Gastrocnemius medialis (tissue), 4 donors: ENCODE results near the gene KIF1A. TPM values are rescaled to one million over a fixed set of nuclear protein-coding genes. Genes with fewer than 3 reads are reported as not detected.
"Not testable (repeated sequence)": the region's sequence is repeated elsewhere in the genome, so short reads cannot be mapped to it uniquely, and the experiment has no call there.

Experiments
- ATAC-seq, 2 donors: fragments of 150-250 bp; one replicate each; pipeline ENCODE4 v1.9.1; 2016
- DNase-seq, 2 donors: peaks; one replicate each; pipeline ENCODE4 v3.0.0-alpha.2; 2019
- H3K27ac ChIP-seq, 4 donors: fragments of 200-600 bp; sonication (generic); 1 replicate in 1 of 4; 2 replicates in 3 of 4; pipeline ENCODE4 v1.5.1; 2016 to 2018; ENCODE audit warnings: mild to moderate bottlenecking in 2 of 4, moderate library complexity in 1 of 4
- H3K27me3 ChIP-seq, 3 donors: fragments of 200-600 bp; sonication (generic) in 2 of 3; 1 replicate in 1 of 3; 2 replicates in 2 of 3; pipeline versions ENCODE4 v1.5.1 to v1.6.0; 2016 to 2019; ENCODE audit warnings: mild to moderate bottlenecking in 1 of 3, moderate library complexity in 1 of 3
- H3K36me3 ChIP-seq, 2 donors: fragments of 200-600 bp; sonication (generic) in 1 of 2; one replicate each; pipeline ENCODE4 v1.5.1; 2017 to 2018
- H3K4me1 ChIP-seq, 2 donors: fragments of 200-600 bp; sonication (generic) in 1 of 2; one replicate each; pipeline ENCODE4 v1.5.1; 2016 to 2017; ENCODE audit warnings: mild to moderate bottlenecking in 2 of 2
- H3K4me3 ChIP-seq, 4 donors: fragments of 200-600 bp; sonication (generic) in 3 of 4; 1 replicate in 1 of 4; 2 replicates in 3 of 4; pipeline ENCODE4 v1.5.1; 2016 to 2019; ENCODE audit warnings: mild to moderate bottlenecking in 2 of 4
- H3K9me3 ChIP-seq, 3 donors: fragments of 200-600 bp; sonication (generic) in 2 of 3; 1 replicate in 1 of 3; 2 replicates in 2 of 3; pipeline ENCODE4 v1.5.1; 2016 to 2019
- POLR2A ChIP-seq, 2 donors: fragments of 450-650 bp; IDR thresholded peaks; one replicate each; pipeline ENCODE4 v1.6.1; 2017; ENCODE audit warnings: antibody characterized with exemption in 2 of 2, mild to moderate bottlenecking in 2 of 2, moderate library complexity in 2 of 2
- in situ Hi-C, 4 donors: fragments of 200-750 bp; cut with MboI; loops; one replicate each; pipeline versions ENCODE4 v1.15.0 to v1.8.0; 2017; ENCODE audit warnings: low sequenced_read_pairs in 4 of 4
- intact Hi-C: fragments of 100-400 bp; cut with DNase I; formaldehyde crosslinking; loops from one replicate; pipeline ENCODE4 v1.15.1; 2023; ENCODE audit warnings: low total_unique reads
- total RNA-seq, 4 donors: library from RNA; depleted of rRNA; stranded (reverse); fragments of >200 nt; gene quantifications; one replicate each; pipeline versions ENCODE4 v1.1.0 to v1.2.3, GENCODE V29; 2016
- TF ChIP-seq, protein P1 (sequence below), 5 experiments: fragments of 450-650 bp in 3 of 5; fragments of 200-600 bp in 2 of 5; sonication (generic) in 2 of 5; IDR thresholded peaks in 4 of 5; conservative IDR thresholded peaks in 1 of 5; 1 replicate in 4 of 5; 2 replicates in 1 of 5; pipeline ENCODE4 v1.5.1; 2016 to 2019; ENCODE audit warnings: antibody characterized with exemption in 5 of 5, mild to moderate bottlenecking in 3 of 5, moderate library complexity in 3 of 5

KIF1A gene
- total RNA-seq, 4 donors from 2014 or later: 0.05 to 0.33 (median 0.09) TPM; not detected in 1

DNA sequence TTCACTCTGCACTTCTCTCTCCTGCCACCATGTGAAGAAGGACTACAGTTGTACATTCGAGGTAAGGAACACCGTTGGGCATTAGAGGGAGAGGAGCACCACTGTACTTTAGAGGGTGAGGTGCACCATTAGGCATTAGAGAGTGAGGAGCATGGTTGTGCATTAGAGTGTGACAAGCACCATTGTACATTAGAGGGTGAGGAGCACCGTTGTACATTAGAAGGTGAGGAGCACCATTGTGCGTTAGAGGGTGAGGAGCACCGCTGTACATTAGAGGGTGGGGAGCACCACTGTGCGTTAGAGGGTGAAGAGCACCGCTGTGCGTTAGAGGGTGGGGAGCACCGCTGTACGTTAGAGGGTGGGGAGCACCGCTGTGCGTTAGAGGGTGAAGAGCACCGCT, 27.8 kb upstream of the KIF1A start:
- in situ Hi-C loops: no loop called here
- intact Hi-C loops: no loop called here

DNA sequence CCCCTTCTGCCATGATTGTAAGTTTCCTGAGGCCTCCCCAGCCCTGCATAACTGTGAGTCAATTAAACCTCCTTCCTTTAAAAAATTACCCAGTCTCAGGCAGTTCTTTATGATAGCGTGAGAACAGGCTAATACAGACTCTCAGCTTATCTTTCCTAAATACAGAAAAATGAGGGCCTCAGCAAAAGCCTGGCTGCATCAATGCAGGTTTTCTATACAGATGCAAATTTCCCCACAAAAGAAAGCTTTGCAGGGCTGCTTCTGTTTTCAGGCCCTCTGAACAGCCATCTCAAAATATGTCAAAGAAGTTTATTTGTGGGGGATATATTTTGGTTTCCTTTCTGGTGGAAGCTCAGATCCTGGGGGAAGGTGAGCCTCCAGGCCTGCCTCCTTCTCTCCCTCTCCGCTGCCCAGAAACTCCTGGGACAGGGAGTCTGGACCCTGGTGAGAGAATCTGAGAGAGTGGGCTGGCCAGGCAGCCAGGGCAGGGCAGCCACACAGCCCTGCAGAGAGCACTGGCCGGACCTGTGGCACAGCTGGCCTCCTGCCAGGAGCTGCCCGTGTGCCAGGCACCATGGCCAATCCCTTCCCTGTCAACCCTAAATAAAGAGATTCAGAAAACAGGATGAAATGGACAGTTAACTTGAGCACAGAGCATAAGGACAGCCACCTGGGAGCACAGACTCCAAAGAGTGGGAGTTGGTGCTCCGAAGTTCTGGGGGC, 27.0 kb upstream of the KIF1A start:
- DNase-seq: no peak
- intact Hi-C loops: no loop called here
- H3K36me3 ChIP-seq: no peaks in the 10 kb centered on the region
- no peak overlapping the region for H3K4me3 ChIP-seq
- H3K4me1 ChIP-seq: no peaks in the 10 kb centered on the region
- H3K9me3 ChIP-seq: no peaks in the 10 kb centered on the region
- peaks cover 0 to 2% (median 0%) of the 10 kb centered on the region in 3 donors for H3K27me3 ChIP-seq
- in situ Hi-C loops: no loop called here
- H3K27ac ChIP-seq: no peak overlapping the region
- ATAC-seq: no peak
- TF ChIP-seq, protein P1, sequence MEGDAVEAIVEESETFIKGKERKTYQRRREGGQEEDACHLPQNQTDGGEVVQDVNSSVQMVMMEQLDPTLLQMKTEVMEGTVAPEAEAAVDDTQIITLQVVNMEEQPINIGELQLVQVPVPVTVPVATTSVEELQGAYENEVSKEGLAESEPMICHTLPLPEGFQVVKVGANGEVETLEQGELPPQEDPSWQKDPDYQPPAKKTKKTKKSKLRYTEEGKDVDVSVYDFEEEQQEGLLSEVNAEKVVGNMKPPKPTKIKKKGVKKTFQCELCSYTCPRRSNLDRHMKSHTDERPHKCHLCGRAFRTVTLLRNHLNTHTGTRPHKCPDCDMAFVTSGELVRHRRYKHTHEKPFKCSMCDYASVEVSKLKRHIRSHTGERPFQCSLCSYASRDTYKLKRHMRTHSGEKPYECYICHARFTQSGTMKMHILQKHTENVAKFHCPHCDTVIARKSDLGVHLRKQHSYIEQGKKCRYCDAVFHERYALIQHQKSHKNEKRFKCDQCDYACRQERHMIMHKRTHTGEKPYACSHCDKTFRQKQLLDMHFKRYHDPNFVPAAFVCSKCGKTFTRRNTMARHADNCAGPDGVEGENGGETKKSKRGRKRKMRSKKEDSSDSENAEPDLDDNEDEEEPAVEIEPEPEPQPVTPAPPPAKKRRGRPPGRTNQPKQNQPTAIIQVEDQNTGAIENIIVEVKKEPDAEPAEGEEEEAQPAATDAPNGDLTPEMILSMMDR (IDR thresholded peaks at IDR 0.05 in 4 of 5, conservative IDR thresholded peaks at IDR 0.05 in 1 of 5): no peak
- TF ChIP-seq POLR2A (IDR thresholded peaks at IDR 0.05): no peak

More for the DNA sequence above, 27.8 kb upstream of the KIF1A start:
- H3K4me3 ChIP-seq: no peak overlapping the region
- ATAC-seq (no peak), DNase-seq (no peak)
- H3K9me3 ChIP-seq: no peaks in the 10 kb centered on the region
- H3K4me1 ChIP-seq: no peaks in the 10 kb centered on the region
- no peaks in the 10 kb centered on the region for H3K36me3 ChIP-seq
- H3K27ac ChIP-seq: no peak overlapping the region
- H3K27me3 ChIP-seq: no peaks in the 10 kb centered on the region
- TF ChIP-seq, protein P1 (IDR thresholded peaks at IDR 0.05 in 4 of 5, conservative IDR thresholded peaks at IDR 0.05 in 1 of 5): no peak
- no peak for TF ChIP-seq POLR2A (IDR thresholded peaks at IDR 0.05)

DNA sequence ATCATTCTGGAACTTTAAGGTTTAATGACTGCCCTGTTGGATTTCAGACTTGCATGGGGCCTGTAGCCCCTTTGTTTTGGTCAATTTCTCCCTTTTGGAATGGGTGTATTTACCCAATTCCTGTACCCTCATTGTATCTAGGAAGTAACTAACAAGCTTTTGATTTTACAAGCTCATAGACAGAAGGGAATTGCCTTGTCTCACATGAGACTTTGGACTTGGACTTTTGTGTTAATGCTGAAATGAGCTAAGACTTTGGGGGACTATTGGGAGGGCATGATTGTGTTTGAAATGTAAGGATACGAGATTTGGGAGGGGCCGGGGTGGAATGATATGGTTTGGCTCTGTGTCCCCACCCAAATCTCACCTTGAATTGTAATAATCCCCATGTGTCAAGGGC, 26.3 kb upstream of the KIF1A start:
- ATAC-seq, DNase-seq, intact Hi-C loops, H3K36me3 ChIP-seq, in situ Hi-C loops, H3K9me3 ChIP-seq, H3K4me3 ChIP-seq, H3K27ac ChIP-seq, H3K27me3 ChIP-seq, H3K4me1 ChIP-seq: not testable (repeated sequence)

DNA sequence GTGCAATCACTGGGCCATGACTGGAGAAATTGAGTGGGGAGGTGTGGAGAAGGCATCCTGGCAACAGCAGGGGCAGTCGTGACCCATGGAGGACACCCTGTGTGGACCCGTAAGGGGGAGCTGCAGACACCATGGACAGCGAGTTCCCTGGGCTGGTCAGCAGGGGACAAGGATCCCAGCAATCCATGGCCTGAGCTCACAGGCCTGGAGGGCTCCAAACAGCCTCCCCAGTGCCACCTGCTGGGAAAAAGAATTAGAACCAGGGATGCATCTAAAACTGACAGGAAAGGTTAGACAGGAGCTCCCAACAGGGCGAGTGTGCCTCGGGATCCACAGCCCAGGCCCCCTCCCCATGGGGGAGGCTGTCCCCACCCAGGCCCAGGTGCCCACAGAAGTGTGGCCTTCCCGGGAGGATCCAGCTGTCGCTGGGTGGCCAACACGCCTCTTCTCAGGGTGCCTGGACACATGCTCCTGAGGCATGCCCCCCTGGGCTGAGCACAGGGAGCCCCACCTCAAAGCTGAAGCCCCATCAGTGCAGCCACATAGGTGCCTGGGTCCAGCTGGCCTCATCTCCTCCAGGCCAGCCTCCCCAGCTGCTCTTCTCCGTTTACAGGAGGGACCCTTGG, 20.5 kb upstream of the KIF1A start:
- Histone ChIP-seq H3K27ac (no peak overlapping the region), H3K9me3 (no peaks in the 10 kb centered on the region), H3K4me3 (no peak overlapping the region), H3K4me1 (peaks cover 0 to 8% of the 10 kb centered on the region in 2 donors), H3K27me3 (peaks cover 0 to 12% (median 2%) of the 10 kb centered on the region in 3 donors), H3K36me3 (no peaks in the 10 kb centered on the region)
- DNase-seq (no peak), ATAC-seq (peak; percentile 41 to 60)
- no peak for TF ChIP-seq POLR2A (IDR thresholded peaks at IDR 0.05)
- TF ChIP-seq, protein P1 (IDR thresholded peaks at IDR 0.05 in 4 of 5, conservative IDR thresholded peaks at IDR 0.05 in 1 of 5): peak in 2 of 5 experiments; percentile 15 to 26
- intact Hi-C loops (no loop called here), in situ Hi-C loops (no loop called here)
